ENCODE data around the gene HDAC9.

DNA sequence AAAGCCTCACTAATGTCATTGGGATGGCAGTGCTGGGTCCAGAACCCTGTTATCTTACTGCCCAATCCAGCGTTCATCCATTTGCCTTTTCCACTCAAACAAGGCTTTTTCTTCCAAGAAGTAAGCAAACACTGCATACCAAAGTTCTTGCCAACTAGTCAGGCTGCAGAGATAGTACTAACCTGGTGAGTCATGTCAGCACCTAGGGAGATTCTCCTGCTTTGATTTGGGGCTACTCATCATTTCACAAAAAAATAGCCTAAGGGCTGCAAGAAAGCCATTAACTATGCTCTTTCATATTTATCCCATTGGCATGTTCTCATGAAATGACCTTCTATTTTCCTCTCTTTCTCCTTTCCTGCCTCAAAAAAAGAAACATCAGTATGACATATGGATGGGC is 479.3 kb downstream of the HDAC9 start:
- TF ChIP-seq, protein P1, sequence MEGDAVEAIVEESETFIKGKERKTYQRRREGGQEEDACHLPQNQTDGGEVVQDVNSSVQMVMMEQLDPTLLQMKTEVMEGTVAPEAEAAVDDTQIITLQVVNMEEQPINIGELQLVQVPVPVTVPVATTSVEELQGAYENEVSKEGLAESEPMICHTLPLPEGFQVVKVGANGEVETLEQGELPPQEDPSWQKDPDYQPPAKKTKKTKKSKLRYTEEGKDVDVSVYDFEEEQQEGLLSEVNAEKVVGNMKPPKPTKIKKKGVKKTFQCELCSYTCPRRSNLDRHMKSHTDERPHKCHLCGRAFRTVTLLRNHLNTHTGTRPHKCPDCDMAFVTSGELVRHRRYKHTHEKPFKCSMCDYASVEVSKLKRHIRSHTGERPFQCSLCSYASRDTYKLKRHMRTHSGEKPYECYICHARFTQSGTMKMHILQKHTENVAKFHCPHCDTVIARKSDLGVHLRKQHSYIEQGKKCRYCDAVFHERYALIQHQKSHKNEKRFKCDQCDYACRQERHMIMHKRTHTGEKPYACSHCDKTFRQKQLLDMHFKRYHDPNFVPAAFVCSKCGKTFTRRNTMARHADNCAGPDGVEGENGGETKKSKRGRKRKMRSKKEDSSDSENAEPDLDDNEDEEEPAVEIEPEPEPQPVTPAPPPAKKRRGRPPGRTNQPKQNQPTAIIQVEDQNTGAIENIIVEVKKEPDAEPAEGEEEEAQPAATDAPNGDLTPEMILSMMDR (IDR thresholded peaks at IDR 0.05) = no peak
- TF ChIP-seq POLR2A (IDR thresholded peaks at IDR 0.05) (no peak), EP300 (IDR thresholded peaks at IDR 0.05) (no peak), POLR2AphosphoS5 (IDR thresholded peaks at IDR 0.05) (no peak)
